Measurements from ENCODE around the gene LTO1.

Gene LTO1

GRCh38 chr11:69674886-69675714 lies at the start of gene LTO1:
TSS of gene LTO1 (minus strand) at chr11:69675353. CDS start at chr11:69675239, 114 bp downstream.
- peak; percentile 86 to 97 for DNase-seq

GRCh38 chr11:69721745-69722144 lies 46.6 kb upstream of the LTO1 start:
- DNase-seq: no peak

- DNase-seq: no peak
These were observed 46.0 kb upstream of the LTO1 start for GRCh38 chr11:69721106-69721505.

- no peak for DNase-seq
These were observed 43.8 kb upstream of the LTO1 start for GRCh38 chr11:69718912-69719311.

- DNase-seq: peak; percentile 23 to 41
These were observed 43.0 kb upstream of the LTO1 start for GRCh38 chr11:69718147-69718546.

- no peak for DNase-seq
These were observed 42.0 kb upstream of the LTO1 start for GRCh38 chr11:69716891-69717747.

- DNase-seq: no peak
These were observed 40.9 kb upstream of the LTO1 start for GRCh38 chr11:69716099-69716498.

GRCh38 chr11:69715446-69715845 lies 40.3 kb upstream of the LTO1 start:
- no peak for DNase-seq

- no peak for DNase-seq
These were observed 37.0 kb upstream of the LTO1 start for GRCh38 chr11:69711822-69712801.

GRCh38 chr11:69708736-69709401 lies 33.7 kb upstream of the LTO1 start:
- no peak for DNase-seq

- no peak for DNase-seq
These were observed 32.0 kb upstream of the LTO1 start for GRCh38 chr11:69707176-69707575.

- no peak for DNase-seq
These were observed 31.0 kb upstream of the LTO1 start for GRCh38 chr11:69705901-69706787.

- DNase-seq: no peak
These were observed 30.2 kb upstream of the LTO1 start for GRCh38 chr11:69705351-69705811.

- no peak for DNase-seq
These were observed 29.5 kb upstream of the LTO1 start for GRCh38 chr11:69704508-69705253.

- DNase-seq: no peak
These were observed 28.8 kb upstream of the LTO1 start, which contains the start of gene FGF19 for GRCh38 chr11:69703768-69704507. TSS of gene FGF19 (minus strand) at chr11:69704022. CDS start at chr11:69703876, 146 bp downstream.

GRCh38 chr11:69703453-69703767 lies 28.3 kb upstream of the LTO1 start:
- no peak for DNase-seq

- no peak for DNase-seq
These were observed 27.8 kb upstream of the LTO1 start for GRCh38 chr11:69702769-69703452.

GRCh38 chr11:69702239-69702691 lies 27.1 kb upstream of the LTO1 start:
- no peak for DNase-seq
